GM19463 (cell line): Measurements from ENCODE around the gene TNS3.

ENCODE experiments used
- ATAC-seq: cut with Tn5 transposase; IDR thresholded peaks from one replicate; pipeline ENCODE4 v1.9.1; 2021; ENCODE audit warnings: mild to moderate bottlenecking, moderate library complexity; ENCODE audit not compliant: unreplicated experiment

Gene TNS3

DNA sequence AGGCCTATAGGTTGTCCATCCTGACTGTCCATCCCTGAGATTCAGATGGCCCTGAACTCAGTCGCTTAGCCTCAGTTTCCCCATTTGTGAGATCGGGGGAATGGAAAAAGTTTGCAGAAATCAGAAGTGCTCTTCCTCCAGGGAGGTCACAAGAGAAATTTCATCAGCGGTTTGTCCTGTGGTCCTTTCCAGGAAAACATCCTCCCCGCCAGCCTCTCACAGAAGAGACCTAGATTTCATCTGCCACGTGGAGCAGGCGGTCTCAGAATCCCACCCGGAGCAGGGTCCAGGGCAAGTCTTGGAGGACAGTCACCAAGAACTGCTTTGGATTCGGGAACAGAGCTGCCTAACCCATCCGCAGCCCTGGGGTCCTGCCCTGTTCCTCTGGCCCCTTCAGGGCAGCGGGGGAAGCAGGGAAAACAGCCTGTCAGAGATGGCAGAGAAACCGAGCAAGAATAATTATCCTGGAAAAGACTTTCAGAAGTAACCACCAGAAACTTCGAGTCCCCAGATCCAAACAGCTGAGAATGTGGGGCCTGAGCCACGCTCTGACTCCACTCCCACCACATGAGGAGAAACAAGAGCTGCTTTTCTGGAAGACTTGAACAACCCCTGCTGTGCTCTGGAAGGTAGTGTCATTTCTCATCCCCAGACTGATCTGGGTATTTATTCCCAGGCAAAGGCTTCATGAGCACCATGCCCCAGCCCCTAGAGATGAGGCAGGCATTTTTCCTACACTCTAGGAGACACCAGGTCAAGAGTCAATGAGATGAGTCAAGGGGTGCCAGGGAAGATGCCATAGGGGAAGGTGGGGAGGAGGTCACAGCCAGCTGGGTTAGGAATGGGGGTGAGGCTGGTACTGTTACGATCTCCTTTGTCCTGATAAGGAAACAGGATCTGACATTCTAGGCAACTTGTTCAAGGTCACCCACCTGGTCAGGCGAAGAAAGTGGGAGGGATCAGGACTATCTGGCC lies 1.1 kb upstream of the TNS3 start:
- ATAC-seq: no peak

DNA sequence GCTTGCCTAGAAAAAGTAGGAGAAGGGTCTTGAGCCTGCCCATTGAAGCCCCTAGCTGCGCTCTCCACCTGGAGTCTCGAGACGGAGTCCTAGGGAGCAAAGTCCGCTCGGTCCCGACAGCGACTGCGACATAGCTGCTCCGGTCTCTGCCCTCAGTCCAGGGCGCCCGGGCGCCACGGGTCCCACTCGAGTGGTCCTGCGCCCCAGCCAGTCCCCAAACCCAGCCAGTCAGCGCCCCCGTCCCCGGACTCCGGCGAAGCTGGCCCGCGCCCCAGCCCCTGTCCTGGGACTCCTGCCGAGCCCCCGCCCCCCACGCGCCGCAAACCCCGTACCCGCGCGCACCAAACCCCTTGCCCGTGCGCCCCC lies 490 bp downstream of the TNS3 start:
- ATAC-seq: no peak

DNA sequence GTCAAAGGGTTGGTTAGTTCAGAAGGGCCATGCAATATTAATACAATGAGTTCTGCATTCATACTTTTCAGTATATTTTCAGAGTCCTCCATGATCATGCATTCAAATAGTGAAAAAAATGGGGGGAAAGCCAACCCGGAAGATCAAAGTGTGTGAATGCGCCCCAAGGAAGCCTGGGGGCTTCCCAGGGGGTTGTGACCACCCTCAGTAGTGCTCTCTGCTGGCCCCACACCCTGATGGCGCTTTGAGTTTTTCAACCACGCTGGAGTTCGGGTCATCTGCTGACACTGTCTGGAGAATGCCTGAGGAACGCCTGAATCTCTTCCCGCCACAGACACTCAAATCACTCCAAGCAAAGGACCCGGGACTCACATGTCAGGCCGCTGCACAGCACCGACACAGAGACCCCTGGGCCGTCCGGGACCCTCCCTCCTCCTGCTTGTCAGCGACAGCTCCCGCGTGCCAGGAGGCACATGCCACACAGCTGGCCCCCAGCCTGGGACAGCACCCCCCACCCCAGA lies 1.0 kb downstream of the TNS3 start:
- ATAC-seq: no peak

DNA sequence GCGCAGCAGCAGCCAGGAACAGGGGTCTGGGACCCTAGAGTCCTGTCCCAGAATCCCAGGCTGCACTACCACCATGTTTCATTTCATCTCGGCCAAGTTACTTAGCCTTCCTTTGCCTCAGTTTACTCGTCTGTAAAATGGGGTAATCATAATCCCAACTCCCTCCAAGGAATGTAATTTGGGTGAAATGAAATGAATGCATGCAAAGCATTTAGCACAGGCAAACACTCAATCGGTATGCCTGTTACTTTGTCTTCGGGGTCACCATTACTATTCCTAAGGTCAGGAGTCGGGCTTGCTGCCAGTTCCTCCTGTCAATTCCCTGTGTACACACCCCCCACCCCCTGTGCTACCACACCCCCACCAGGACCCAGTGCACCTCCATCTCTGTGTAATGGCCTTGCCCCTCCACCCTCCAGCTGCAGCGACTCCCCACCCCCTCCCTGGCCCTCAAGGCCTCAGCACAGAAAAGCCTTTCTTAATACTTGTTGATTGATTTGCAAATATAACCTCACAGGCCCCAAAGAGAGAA lies 1.7 kb downstream of the TNS3 start:
- ATAC-seq: no peak

DNA sequence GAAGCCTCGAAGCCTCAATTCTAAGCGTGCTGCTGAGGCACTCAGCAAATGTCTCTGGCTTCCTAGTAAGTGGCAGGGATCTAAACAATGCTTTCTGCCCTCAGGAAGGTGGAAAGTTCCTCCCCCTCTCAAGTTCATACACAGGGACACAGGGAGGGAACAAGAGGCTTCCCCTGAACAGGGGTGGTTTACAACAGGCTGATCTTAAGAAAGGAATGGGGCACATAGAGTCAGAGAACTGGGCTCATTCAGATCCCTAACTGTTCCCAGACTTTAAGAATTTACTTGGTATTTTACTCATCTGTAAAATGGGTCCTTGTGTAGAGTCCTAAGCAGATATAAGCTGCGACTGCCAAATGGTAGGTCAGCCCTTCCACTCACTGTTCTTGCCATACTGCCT lies 2.5 kb downstream of the TNS3 start:
- no peak for ATAC-seq

DNA sequence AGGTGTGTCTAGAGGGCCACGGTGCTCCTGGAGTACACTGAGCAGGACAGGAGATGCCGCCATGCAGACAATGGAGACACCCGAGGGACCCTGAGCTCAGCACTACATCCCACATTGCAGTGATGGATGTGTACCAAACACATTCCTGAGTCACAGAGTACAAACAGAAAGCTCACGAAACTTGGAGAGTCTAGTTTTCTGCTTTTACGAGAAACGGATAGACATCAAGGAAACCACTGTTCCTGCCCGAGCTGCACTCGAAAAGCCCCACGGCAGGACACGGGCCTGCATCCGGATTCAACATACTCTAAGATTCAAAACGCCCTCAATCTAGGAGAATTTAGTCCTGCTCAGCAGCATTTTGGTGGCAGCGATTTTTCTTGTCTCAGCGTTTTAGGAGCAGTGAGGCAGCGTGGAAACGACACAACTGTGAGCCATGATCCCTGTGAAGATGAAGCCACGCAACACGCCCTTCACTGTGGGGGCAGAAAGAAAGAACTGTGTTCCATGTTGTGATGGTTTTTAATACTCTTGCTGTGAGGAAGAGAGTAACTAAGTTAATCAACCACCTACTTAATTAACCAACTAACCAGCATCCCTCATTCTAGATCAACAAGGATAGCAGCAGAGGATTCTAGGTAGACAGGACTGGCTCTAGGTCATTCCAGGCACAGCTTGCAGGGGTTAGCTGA lies 3.2 kb downstream of the TNS3 start:
- ATAC-seq: no peak

DNA sequence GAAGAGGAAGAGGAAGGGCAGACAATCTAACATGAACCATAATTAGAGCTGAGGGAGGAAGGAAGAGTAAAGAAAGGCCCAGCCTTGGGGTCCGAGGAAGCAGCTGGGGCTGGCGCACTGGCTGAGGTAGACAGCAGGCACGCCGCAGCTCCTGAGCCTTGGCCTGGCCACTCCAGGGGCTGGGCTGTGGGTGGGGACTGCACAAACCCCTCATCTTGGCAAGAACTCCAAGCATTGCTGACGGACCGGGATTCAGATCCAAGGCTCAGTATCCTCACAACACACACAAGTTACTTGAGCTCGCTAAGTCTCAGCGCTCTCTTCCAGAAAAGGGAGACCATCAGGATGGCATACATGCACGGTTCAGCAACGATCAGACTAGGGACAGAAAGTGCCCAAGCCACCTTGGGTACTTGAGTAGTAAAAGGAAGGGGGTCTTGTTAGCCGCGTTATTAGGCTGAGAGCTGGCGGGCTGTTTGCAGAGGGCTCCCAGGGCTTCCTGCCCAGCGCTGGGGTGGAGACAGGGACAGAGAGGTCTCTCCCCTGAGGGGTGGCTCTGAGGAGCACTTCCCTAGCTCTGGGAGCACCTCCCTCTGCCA lies 4.5 kb downstream of the TNS3 start:
- no peak for ATAC-seq

DNA sequence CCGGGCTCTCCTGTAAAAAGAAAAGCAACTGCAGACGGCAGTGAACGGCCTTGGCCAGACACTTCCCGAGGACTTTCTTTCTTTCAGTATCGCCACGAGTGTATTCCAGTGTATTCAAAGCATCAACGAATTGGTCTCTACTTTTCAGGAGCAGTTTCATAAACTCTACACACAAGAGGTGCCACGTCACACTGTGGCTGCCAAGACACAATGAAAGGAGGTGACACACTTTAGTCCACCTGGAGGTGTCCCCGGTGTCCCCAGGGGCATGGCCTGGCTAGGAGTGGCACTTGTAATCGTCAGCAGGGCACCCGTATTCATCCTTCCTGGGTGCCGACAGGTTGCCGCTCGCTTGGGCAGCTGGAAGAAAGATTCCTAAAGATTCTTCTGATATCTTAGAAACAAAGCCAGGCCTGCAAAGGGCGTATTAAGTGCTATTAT lies 5.0 kb downstream of the TNS3 start:
- ATAC-seq: no peak

DNA sequence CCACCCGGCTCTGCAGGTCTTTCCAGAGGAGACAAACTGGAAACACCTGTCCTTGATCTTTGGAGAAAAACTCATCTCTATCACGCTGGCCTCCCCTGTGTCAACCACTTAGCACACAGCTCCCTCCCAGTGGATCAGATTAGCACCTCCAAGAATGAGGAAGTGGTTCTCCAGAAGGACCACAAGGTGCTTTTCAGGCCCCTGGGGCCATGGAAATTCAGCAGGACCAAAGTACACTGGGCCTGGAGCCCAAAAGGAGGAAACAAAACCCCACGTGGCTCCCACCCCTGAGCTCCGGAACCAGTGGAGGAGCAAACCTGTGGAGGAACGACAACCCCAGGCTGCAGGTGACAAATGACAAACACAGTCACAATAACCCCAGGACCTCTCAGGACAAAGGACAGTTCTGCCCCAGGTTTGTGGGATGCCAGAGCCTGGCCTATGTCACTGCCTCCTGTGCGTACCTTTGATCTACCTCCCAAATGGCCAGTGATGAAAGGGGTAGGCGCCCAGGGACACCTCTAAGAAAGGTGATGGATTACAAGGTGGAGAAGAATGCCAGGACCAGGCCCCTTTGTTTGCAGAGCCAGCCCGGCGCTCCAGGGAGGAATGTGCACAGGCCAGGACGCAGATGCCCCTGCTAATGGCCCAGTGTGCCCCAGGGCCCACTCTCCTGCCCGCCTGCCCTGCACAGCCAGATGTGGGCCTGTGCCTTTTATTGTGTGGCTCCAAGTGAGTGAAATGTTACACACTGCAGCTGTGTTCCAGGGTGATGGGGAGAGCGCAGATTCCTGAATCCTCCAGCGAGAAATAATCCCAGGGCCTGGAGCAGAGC lies 5.7 kb downstream of the TNS3 start:
- no peak for ATAC-seq

DNA sequence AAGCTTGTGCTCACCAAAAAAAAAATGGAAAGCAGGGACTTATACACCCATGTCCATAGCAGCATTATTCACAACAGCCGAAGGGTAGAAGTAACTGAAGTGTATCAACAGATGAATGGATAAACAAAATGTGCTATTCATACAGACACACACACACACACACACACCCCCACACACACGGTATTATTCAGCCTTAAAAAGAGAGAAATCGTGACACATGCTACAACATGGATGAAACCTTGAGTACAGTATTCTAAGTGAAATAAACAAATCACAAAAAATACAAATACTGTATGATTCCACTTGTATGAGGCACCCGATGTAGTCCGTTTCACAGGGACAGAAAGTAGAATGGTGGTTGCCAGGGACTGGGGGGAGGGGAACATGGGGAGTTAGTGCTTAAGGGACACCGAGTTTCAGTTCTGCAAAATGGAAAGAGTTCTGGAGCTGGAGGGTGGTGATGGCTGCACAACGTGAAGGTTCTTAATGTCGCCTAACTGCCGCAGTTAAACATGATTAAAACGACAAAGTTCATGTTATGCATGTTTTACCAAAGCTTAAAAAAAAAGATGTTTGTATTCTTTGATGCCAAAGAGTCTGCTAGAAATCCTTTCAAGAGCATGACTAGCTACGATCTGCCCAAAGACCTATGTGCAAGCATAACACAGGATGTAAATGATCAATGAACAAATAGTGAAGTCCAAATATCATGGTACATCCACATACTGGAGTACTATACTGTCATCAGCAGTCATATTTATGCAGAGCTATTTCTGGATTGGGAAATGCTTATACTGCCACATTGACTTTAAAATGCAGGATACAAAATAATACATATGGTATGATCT lies 7.2 kb downstream of the TNS3 start:
- peak; percentile 55 for ATAC-seq

DNA sequence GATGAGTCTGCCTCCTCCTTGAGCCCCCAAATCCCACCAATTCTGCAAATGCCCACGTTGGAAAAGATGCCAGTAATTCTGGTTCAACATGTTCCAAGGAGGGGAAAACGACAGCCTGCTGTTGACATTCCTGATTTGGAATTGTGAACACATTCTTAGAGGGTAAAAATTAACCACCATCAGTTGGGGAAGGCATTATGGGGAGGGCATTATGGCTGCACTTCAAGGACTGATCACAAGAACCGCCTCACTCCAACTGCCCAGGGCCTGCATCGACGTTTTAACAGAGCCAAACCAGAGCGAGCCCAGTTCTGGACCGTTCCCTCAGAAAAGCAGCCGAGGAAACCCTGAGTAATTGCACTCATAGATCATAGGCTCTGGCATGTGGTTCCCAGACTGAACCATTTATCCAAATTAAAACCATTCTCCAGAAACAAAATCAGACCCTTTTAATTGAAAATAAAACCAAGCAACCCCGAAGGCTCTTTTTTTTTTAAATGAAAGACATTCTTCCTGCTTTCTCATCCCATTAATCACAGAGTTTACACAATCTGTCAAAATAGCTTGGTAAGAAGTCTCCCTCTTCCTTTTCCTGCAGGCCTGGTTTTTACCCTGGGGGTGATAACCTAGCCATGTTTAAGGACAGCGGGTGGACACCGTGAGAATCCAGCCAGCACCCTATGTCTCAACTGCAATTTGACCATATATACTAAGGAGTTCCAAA lies 8.0 kb downstream of the TNS3 start:
- ATAC-seq: no peak

DNA sequence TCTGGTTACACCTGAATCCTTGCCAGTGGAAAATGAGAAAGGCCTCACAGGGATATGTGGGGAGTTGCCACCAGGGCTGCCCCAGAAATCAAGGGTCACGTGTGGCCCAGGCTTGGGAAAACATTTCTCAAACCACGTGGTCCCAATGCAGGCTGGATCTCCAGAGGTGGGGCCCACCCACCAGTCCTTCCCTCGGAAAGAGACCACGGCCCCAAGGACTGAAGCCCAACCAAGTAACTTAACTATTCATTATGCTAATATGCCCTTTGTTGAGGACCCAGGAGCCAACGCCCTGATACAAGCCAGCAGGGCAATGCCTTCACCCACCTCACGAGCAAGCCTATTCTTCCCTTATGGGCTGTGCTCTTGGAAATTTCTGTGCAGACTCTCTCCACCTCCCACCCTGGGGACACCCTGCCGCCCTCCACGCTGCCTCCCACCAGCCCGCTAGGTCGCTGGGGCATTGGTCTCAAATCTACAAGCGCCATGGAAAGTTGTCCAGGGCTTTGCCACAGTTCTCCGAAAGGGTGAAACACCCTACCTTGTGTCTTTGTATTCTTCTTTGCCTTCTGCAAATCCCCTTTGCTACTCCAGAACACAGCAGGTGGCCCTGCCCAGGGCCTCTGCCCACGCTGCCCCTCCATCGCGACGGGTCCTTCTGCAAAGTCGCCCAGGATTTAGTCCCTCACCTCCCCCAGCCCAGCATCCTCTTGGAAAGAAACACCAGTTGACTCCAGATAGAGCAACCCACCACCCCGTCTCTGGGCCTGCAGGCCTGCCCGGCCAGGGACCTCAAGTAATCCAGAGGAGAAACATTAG lies 8.8 kb downstream of the TNS3 start:
- no peak for ATAC-seq

DNA sequence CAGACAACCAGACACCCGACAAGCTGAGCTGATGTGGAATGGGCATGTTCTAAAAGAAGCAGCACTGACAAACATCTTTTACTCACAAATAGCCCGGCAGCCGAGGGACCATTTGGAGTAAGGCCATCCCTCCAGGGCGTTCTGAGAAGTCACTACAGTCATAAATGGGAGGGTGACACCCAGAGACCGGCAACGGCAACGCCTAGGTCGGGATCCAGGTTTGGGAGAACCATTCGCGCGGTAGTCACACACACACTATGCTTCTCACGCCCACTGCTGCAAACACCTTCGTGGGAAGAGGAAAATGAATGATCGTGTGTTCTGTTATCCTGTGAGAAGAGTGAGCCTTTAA lies 9.8 kb downstream of the TNS3 start:
- no peak for ATAC-seq

DNA sequence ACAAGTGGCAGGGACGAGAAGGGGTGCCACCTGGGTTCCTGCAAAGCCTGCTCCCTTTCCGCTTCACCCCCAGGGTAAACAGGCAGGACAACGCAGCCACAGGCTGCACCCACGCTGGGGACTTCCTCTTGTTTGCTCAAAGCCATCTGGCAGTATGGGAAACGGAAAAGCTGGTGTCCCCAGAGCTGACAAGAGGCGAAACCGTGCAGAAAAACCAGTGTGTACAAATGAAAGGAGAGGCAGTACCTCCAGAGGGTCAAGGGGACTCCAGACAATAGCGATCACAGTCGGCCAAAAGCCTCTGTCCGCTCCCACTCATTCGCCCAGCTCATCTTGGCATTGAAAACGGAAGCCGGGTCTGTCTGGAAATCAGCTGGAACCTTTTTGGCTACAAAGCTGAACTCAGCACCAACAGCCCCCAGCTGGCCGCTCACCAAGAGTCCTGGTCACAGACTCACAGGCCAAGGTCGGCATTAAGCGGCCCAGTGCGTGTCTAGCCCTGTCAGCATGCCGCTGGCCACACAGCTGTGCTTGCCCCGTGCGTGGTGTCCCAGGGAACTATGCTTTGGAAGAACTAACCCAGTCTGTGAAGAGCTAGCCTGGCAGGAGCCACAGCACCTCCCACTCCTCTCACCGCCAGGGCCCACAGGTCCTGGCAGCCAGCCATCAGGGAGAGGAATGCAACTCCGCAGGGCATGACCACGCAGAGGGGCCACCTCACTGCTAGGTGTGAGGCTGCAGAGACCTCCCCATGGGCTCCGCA lies 10.4 kb downstream of the TNS3 start:
- peak; percentile 73 for ATAC-seq

DNA sequence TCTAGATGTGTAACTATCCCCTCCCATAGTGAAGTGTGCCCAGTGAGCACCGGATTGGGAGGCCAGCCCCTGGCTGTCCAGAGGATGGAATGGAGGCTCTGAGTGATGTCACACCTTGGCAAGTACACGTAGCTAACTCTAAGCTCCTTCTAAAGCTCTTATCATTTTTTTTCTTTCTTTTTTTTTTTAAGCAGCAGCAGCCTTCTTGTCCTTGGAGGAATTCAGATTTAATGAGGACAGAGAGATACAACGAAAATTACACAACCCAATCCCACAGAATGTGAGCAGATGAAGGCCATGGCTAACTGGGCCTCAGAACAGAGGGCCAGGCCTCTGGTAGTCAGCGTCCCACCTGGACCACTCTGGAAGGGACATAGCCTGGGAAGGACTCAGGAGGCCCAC lies 11.3 kb downstream of the TNS3 start:
- ATAC-seq: no peak

DNA sequence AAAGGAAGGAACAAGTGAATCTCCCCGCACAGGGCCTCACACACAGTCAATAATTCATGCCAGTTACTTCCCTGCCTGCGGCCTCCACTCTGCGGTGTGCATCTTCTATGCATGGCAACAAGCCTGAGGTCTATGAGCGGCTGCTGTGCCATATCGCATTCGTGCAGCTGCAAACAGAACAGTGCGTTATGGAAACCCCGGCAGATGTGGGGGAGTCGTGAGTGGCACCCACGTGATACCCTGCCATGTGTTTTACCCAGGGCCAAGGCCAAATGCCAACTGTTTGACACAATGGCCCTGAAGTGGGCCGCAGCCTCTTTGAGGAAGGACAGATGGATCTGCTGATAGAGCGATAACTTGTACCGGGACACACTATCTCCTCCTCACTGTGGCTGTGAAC lies 13.4 kb downstream of the TNS3 start:
- no peak for ATAC-seq

DNA sequence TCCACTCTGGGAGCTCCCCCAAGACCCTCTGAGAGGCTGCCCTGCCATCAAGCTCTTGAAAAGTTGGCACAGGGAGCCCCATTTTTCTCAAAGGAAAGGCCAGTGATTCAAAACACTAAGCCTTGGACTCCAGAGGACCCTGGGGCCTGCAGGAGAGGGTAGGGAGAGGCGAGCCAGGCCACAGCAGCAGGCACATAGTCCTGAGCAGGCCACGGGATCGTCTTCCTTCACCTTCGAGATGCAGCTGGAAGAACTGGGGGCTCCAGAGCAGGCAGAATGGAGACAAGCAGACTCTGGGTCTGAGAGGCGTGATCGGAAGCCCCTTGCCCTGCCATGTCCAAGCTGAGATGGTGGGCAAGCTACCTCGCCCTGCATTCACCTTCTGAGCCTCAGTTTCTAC lies 13.9 kb downstream of the TNS3 start:
- ATAC-seq: no peak
